Adrenal gland (tissue), 12 donors: ENCODE data around the gene TRMT11. TPM values are rescaled to one million over a fixed set of nuclear protein-coding genes. Genes with fewer than 3 reads are reported as not detected.

Experiments
- DNase-seq, 7 donors: peaks; one replicate each; pipeline ENCODE4 v3.0.0-alpha.2; 2019 to 2020
- H3K27ac ChIP-seq, 5 donors: fragments of 200-600 bp; sonication (generic) in 4 of 5; 1 replicate in 3 of 5; 2 replicates in 2 of 5; pipeline versions ENCODE4 v1.5.1 to v1.8.0; 2016 to 2020; ENCODE audit warnings: mild to moderate bottlenecking in 1 of 5
- H3K27me3 ChIP-seq: fragments of 200-600 bp; 2 replicates; pipeline ENCODE4 v1.8.0; 2021
- H3K36me3 ChIP-seq, 2 donors: fragments of 200-600 bp; replicated peaks in 1 of 2; 1 replicate in 1 of 2; 2 replicates in 1 of 2; pipeline versions ENCODE4 v1.5.1 to v1.8.0; 2018 to 2022
- H3K4me1 ChIP-seq, 2 donors: fragments of 200-600 bp; replicated peaks in 1 of 2; 1 replicate in 1 of 2; 2 replicates in 1 of 2; pipeline versions ENCODE4 v1.5.1 to v1.8.0; 2018 to 2021
- H3K4me3 ChIP-seq, 4 donors: fragments of 200-600 bp; sonication (generic) in 3 of 4; one replicate each; pipeline ENCODE4 v1.5.1; 2016 to 2018
- H3K9me3 ChIP-seq, 3 donors: fragments of 200-600 bp; sonication (generic) in 1 of 3; replicated peaks in 1 of 3; 1 replicate in 2 of 3; 2 replicates in 1 of 3; pipeline versions ENCODE4 v1.5.1 to v1.8.0; 2016 to 2021
- POLR2A ChIP-seq, 2 donors: fragments of 450-650 bp; IDR thresholded peaks; one replicate each; pipeline ENCODE4 v1.6.1; 2017; ENCODE audit warnings: antibody characterized with exemption in 2 of 2, mild to moderate bottlenecking in 2 of 2, moderate library complexity in 1 of 2
- WGBS, 4 donors: extraction: QIAGEN DNeasy Blood & Tissue Kit in 2 of 4; methylation state at CpG; one replicate each; pipeline versions ENCODE4 v1.1.5 to v1.1.7; 2013 to 2017; 5-methylcytosine and 5-hydroxymethylcytosine counted together
- intact Hi-C, 2 donors: fragments of 100-400 bp; cut with DNase I; formaldehyde crosslinking; loops; one replicate each; pipeline versions ENCODE4 v1.14.1 to v1.15.0; 2022 to 2023
- polyA plus RNA-seq, 3 donors: library from polyadenylated mRNA; stranded (reverse); fragments of 200-250 nt in 2 of 3; fragments of 350-450 nt in 1 of 3; fragmentation: Illumina TruSeq in 1 of 3; extraction: RNeasy Lipid Tissue Mini Kit (QIAGEN cat#74804) in 1 of 3; gene quantifications; one replicate each; pipeline ENCODE4 v1.2.3, GENCODE V29; 2013 to 2014
- small RNA-seq, 2 donors: library from RNA; depleted of rRNA; stranded (forward); fragments of <200 nt; gene quantifications; one replicate each; pipeline ENCODE3, GENCODE V24; 2016
- total RNA-seq, 9 donors: library from RNA; depleted of rRNA in 4 of 9; stranded (reverse); fragments of >200 nt in 4 of 9; fragments of 120-200 nt in 1 of 9; fragmentation: NEBNext Ultra II Directional in 1 of 9; extraction: Animal tissue kit (Norgen Biotek cat#: 25700) in 1 of 9; gene quantifications; one replicate each; pipeline versions ENCODE4 v1.1.0 to v1.2.4, GENCODE V29; 2013 to 2023
- TF ChIP-seq, protein P1 (sequence below), 6 experiments: fragments of 450-650 bp in 4 of 6; fragments of 200-600 bp in 2 of 6; sonication (generic) in 1 of 6; IDR thresholded peaks; 1 replicate in 5 of 6; 2 replicates in 1 of 6; pipeline versions ENCODE4 v1.5.1 to v1.8.0; 2016 to 2021; ENCODE audit warnings: antibody characterized with exemption in 6 of 6, mild to moderate bottlenecking in 2 of 6, moderate library complexity in 1 of 6
- donor health status: healthy with polysubstance abuse.
- donor health status: Bipolar disorder and iron deficiency.
- donor health status: DM: yes; HTN: yes; CAD: no.
- donor health status: DM: no; HTN: no; CAD: no.
- donor health status: DM: no; HTN: no; CAD: no.
- donor health status: DM: yes; HTN: yes; CAD: no.

Gene TRMT11
- total and polyA plus RNA-seq, 12 donors = 9.7 to 29.9 (median 17.9) TPM

DNA sequence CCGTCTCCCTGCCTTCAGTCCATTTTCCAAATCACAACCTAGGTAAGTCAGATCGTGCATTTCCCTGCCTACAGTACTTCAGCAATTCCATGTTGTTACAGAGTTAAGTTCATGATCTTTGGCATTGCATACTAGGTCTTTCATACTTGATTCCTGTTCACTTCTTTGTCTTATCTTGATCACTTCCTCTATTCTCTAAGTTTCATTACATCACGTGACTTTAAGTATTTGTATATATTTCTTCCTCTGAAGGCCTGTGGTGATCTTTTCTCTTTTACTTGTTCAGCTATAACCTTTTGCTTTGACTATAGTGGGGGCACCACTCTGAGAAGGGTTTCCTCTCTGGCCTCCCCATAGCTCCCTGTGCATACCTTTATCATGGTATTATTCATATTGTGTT is 100.2 kb downstream of the TRMT11 start:
- no peaks in the 10 kb centered on the region for H3K9me3 ChIP-seq
- H3K27ac ChIP-seq = no peak overlapping the region
- H3K4me1 ChIP-seq = no peaks in the 10 kb centered on the region
- DNase-seq = no peak
- WGBS, 4 donors = 81 to 91% (median 83%) methylated on average over 3 of the region's 3 CpGs
- H3K4me3 ChIP-seq = no peak overlapping the region
- TF ChIP-seq, protein P1, sequence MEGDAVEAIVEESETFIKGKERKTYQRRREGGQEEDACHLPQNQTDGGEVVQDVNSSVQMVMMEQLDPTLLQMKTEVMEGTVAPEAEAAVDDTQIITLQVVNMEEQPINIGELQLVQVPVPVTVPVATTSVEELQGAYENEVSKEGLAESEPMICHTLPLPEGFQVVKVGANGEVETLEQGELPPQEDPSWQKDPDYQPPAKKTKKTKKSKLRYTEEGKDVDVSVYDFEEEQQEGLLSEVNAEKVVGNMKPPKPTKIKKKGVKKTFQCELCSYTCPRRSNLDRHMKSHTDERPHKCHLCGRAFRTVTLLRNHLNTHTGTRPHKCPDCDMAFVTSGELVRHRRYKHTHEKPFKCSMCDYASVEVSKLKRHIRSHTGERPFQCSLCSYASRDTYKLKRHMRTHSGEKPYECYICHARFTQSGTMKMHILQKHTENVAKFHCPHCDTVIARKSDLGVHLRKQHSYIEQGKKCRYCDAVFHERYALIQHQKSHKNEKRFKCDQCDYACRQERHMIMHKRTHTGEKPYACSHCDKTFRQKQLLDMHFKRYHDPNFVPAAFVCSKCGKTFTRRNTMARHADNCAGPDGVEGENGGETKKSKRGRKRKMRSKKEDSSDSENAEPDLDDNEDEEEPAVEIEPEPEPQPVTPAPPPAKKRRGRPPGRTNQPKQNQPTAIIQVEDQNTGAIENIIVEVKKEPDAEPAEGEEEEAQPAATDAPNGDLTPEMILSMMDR (IDR thresholded peaks at IDR 0.05) = no peak
- no peak for TF ChIP-seq POLR2A (IDR thresholded peaks at IDR 0.05)
- intact Hi-C loops = no loop called here
- H3K27me3 ChIP-seq = no peaks in the 10 kb centered on the region
- H3K36me3 ChIP-seq = no peaks in the 10 kb centered on the region

Small RNA genes lying within 50 kb of the gene (small RNA-seq; reads per million reads assigned to genes)
- gene RNA5SP216 = 0 reads per million in 2 donors

Other genes with a start within 250 kb of the TRMT11 start
- gene HEY2, start 236.9 kb upstream of the TRMT11 start, total RNA-seq = 1 to 10 TPM in 6 of 9 donors, under 1 TPM in 2, not detected in 1; 0.60 to 1.8 (median 1.1) TPM
- gene HEY2, start 236.9 kb upstream of the TRMT11 start, polyA plus RNA-seq = 1 to 10 TPM in 2 of 3 donors, under 1 TPM in 1; 0.46 to 2.1 (median 1.4) TPM
- 100 to 1,000 TPM in 4 of 9 donors, 10 to 100 TPM in 5; 27.9 to 180 (median 72.3) TPM for gene NCOA7, start 195.6 kb upstream of the TRMT11 start, total RNA-seq
- 10 to 100 TPM; 24.5 to 77.9 (median 53.0) TPM for gene NCOA7, start 195.6 kb upstream of the TRMT11 start, polyA plus RNA-seq
- gene HINT3, start 29.8 kb upstream of the TRMT11 start, total RNA-seq = 10 to 100 TPM; 23.4 to 39.3 (median 30.4) TPM
- 10 to 100 TPM in 1 of 3 donors, 1 to 10 TPM in 2; 4.7 to 40.6 (median 7.7) TPM for gene HINT3, start 29.8 kb upstream of the TRMT11 start, polyA plus RNA-seq